A549 (cell line): ENCODE measurements around the gene IQSEC3. TPM values are rescaled to one million over a fixed set of nuclear protein-coding genes. Genes with fewer than 3 reads are reported as not detected.

Source experiments
- ATAC-seq, 2 experiments: fragments of 200-7000 bp in 1 of 2; fragments of >200 bp in 1 of 2; cut with Nextera tagmentation in 1 of 2; cut with Tn5 transposase in 1 of 2; 3 replicates each; pipeline versions ENCODE4 v1.8.0 to v1.9.1; 2018 to 2020; ENCODE audit warnings: mild to moderate bottlenecking in 1 of 2, moderate library complexity in 1 of 2
- CTCF ChIA-PET: fragments of 300-600 bp; sonication (Branson Sonifier 250); formaldehyde crosslinking; extraction: SDS; loops from one replicate; lab custom pipeline; 2021; ENCODE audit warnings: antibody characterized with exemption, inconsistent platforms; lab: Yijun Ruan, JAX
- POLR2A ChIA-PET: fragments of 350-600 bp; formaldehyde crosslinking; extraction: SDS; loops from one replicate; lab custom pipeline; 2021; ENCODE audit warnings: antibody characterized with exemption, inconsistent platforms; lab: Yijun Ruan, JAX
- DNase-seq, 2 experiments: peaks; one replicate each; pipeline versions ENCODE4 v3.0.0 to v3.0.0-alpha.2; 2011 to 2016; ENCODE audit warnings: low read depth in 1 of 2, low spot score in 1 of 2
- FAIRE-seq: peaks from 2 replicates; lab custom pipeline; 2011; peaks lifted over from hg19 to GRCh38; lab: Jason Lieb, UNC
- H3K27ac ChIP-seq, 2 experiments: fragments of >200 bp; sonication (Bioruptor Twin); formaldehyde crosslinking; 3 replicates each; pipeline ENCODE4 v1.5.1; 2016 to 2017
- H3K4me1 ChIP-seq: fragments of >200 bp; sonication (Bioruptor Twin); formaldehyde crosslinking; 3 replicates; pipeline ENCODE4 v1.6.1; 2016
- H3K4me2 ChIP-seq: fragments of >200 bp; sonication (Bioruptor Twin); formaldehyde crosslinking; 3 replicates; pipeline ENCODE4 v1.6.1; 2016
- H3K4me3 ChIP-seq: fragments of >200 bp; sonication (Bioruptor Twin); formaldehyde crosslinking; 3 replicates; pipeline ENCODE4 v1.5.1; 2016
- H3K9me3 ChIP-seq: fragments of >200 bp; sonication (Bioruptor Twin); formaldehyde crosslinking; 3 replicates; pipeline ENCODE4 v1.6.1; 2016
- ATOH8 ChIP-seq: fragments of 250-450 bp; sonication (Bioruptor Pico); IDR thresholded peaks from 2 replicates; pipeline ENCODE4 v1.5.0; 2020; ENCODE audit warnings: low read depth, mild to moderate bottlenecking, moderate library complexity
- BHLHE40 ChIP-seq: IDR thresholded peaks from 2 replicates; pipeline ENCODE4 v1.6.1; 2012; ENCODE audit warnings: low read depth, low read length, inconsistent platforms
- EHF ChIP-seq: fragments of 250-450 bp; sonication (Bioruptor Pico); IDR thresholded peaks from 2 replicates; pipeline ENCODE4 v1.5.0; 2020; ENCODE audit warnings: mild to moderate bottlenecking
- EHMT2 ChIP-seq: fragments of 200-600 bp; sonication (generic); IDR thresholded peaks from 2 replicates; pipeline ENCODE4 v1.6.1; 2016; ENCODE audit warnings: antibody characterized with exemption, low read depth, mild to moderate bottlenecking, moderate library complexity
- EP300 ChIP-seq, 2 experiments: fragments of >200 bp; sonication (Bioruptor Twin); formaldehyde crosslinking; IDR thresholded peaks; 2 replicates in 1 of 2; 3 replicates in 1 of 2; pipeline ENCODE4 v1.6.1; 2016 to 2017
- ESRRA ChIP-seq: fragments of 150-350 bp; IDR thresholded peaks from 2 replicates; pipeline ENCODE4 v1.6.1; 2014; ENCODE audit warnings: mild to moderate bottlenecking, low read length, borderline replicate concordance
- FOXS1 ChIP-seq: fragments of 250-450 bp; sonication (Bioruptor Pico); IDR thresholded peaks from 2 replicates; pipeline ENCODE4 v1.5.0; 2020; ENCODE audit warnings: mild to moderate bottlenecking, moderate library complexity
- HEYL ChIP-seq: fragments of 250-450 bp; sonication (Bioruptor Pico); IDR thresholded peaks from 2 replicates; pipeline ENCODE4 v1.8.0; 2021; ENCODE audit warnings: mild to moderate bottlenecking, moderate library complexity
- HMGXB4 ChIP-seq: fragments of 250-450 bp; sonication (Bioruptor Pico); IDR thresholded peaks from 2 replicates; pipeline ENCODE4 v1.5.0; 2021; ENCODE audit warnings: mild to moderate bottlenecking, moderate library complexity, borderline replicate concordance
- HOXA7 ChIP-seq: fragments of 250-450 bp; sonication (Bioruptor Pico); IDR thresholded peaks from 2 replicates; pipeline ENCODE4 v1.5.0; 2020; ENCODE audit warnings: mild to moderate bottlenecking, moderate library complexity
- MAFK ChIP-seq: fragments of 450-650 bp; IDR thresholded peaks from 2 replicates; pipeline ENCODE4 v1.6.1; 2014; ENCODE audit not compliant: partially characterized antibody
- MAZ ChIP-seq: fragments of 150-350 bp; IDR thresholded peaks from 2 replicates; pipeline ENCODE4 v1.6.1; 2014; ENCODE audit warnings: antibody characterized with exemption, low read depth, low read length, borderline replicate concordance
- MYC ChIP-seq: IDR thresholded peaks from 2 replicates; pipeline ENCODE4 v1.6.1; 2012; ENCODE audit warnings: mild to moderate bottlenecking, inconsistent platforms, low read length, improper control_type of control experiment, borderline replicate concordance
- POLR2A ChIP-seq: IDR thresholded peaks from 2 replicates; pipeline ENCODE4 v1.6.1; 2012; ENCODE audit warnings: mild to moderate bottlenecking, low read length
- RFX5 ChIP-seq: fragments of 450-650 bp; IDR thresholded peaks from 2 replicates; pipeline ENCODE4 v1.7.1; 2014; ENCODE audit warnings: antibody characterized with exemption, mild to moderate bottlenecking, moderate library complexity
- RNF2 ChIP-seq: fragments of 200-600 bp; sonication (generic); IDR thresholded peaks from 2 replicates; pipeline ENCODE4 v1.6.1; 2016; ENCODE audit warnings: low read depth, mild to moderate bottlenecking, antibody characterized with exemption, moderate library complexity, borderline replicate concordance
- SREBF2 ChIP-seq: fragments of 450-650 bp; IDR thresholded peaks from 2 replicates; pipeline ENCODE4 v1.6.1; 2014; ENCODE audit warnings: mild to moderate bottlenecking, moderate library complexity
- USF2 ChIP-seq: fragments of 450-650 bp; IDR thresholded peaks from 2 replicates; pipeline ENCODE4 v1.6.1; 2014; ENCODE audit warnings: antibody characterized with exemption
- ZC3H11A ChIP-seq: fragments of 450-650 bp; IDR thresholded peaks from 2 replicates; pipeline ENCODE4 v1.6.1; 2014; ENCODE audit warnings: antibody characterized with exemption, mild to moderate bottlenecking
- ZFP36 ChIP-seq: fragments of 450-650 bp; IDR thresholded peaks from 2 replicates; pipeline ENCODE4 v1.6.1; 2014; ENCODE audit warnings: borderline replicate concordance; ENCODE audit not compliant: partially characterized antibody
- WGBS: methylation state at CpG from one replicate; pipeline ENCODE4 v1.1.6; 2017; ENCODE audit errors: missing lambda C conversion rate; 5-methylcytosine and 5-hydroxymethylcytosine counted together
- polyA plus RNA-seq, 4 experiments: library from polyadenylated mRNA; depleted of rRNA in 3 of 4; stranded (reverse); fragments of >200 nt; fragmentation: RNase III in 1 of 4; extraction: RNeasy Plus Mini Kit Qiagen cat#74134 plus additional on column Dnase treatment in 1 of 4; gene quantifications; 2 replicates in 3 of 4; 3 replicates in 1 of 4; pipeline ENCODE4 v1.2.3, GENCODE V29; 2011 to 2017
- TF ChIP-seq, protein P1 (sequence below): fragments of >200 bp; sonication (Bioruptor Twin); formaldehyde crosslinking; IDR thresholded peaks from 2 replicates; pipeline ENCODE4 v1.6.1; 2016

Gene IQSEC3
- polyA plus RNA-seq, 2 of the 4 experiments (the other 2 are of a cell fraction): not detected

GRCh38 chr12:196436-196835 lies 129.9 kb downstream of the IQSEC3 start:
- no peak overlapping the region for H3K4me3 ChIP-seq
- no peaks in the 10 kb centered on the region for H3K9me3 ChIP-seq
- CTCF ChIA-PET: no interaction called here
- no peak for FAIRE-seq
- ATAC-seq: no peak
- TF ChIP-seq EHMT2: no peak
- no peak for TF ChIP-seq EP300 (IDR thresholded peaks at IDR 0.05)
- TF ChIP-seq MAZ: no peak
- TF ChIP-seq FOXS1 (CRISPR knock-in tag): no peak
- TF ChIP-seq MAFK: no peak
- no peak for TF ChIP-seq EHF (CRISPR knock-in tag)
- no peak for TF ChIP-seq ZC3H11A
- TF ChIP-seq HOXA7 (CRISPR knock-in tag): no peak
- TF ChIP-seq ESRRA: no peak
- TF ChIP-seq, protein P1, sequence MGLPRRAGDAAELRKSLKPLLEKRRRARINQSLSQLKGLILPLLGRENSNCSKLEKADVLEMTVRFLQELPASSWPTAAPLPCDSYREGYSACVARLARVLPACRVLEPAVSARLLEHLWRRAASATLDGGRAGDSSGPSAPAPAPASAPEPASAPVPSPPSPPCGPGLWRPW: no peak
- TF ChIP-seq RFX5: no peak
- TF ChIP-seq HEYL (CRISPR knock-in tag): no peak
- TF ChIP-seq BHLHE40: no peak
- TF ChIP-seq ZFP36: no peak
- TF ChIP-seq HMGXB4 (CRISPR knock-in tag): no peak
- no peak for TF ChIP-seq ATOH8 (CRISPR knock-in tag)
- TF ChIP-seq RNF2: no peak
- TF ChIP-seq POLR2A: no peak
- H3K4me2 ChIP-seq: no peak overlapping the region
- POLR2A ChIA-PET: no interaction called here
- DNase-seq: no peak
- 8% methylated on average over 4 of the region's 4 CpGs for WGBS
- peaks cover 7% of the 10 kb centered on the region; the same call in 2 of the 3 replicates for H3K4me1 ChIP-seq
- no peak overlapping the region for H3K27ac ChIP-seq

- 40% methylated on average over 3 of the region's 3 CpGs for WGBS
- DNase-seq (no peak), FAIRE-seq (no peak), ATAC-seq (no peak)
- Histone ChIP-seq H3K4me2 (no peak overlapping the region), H3K4me1 (peaks cover 7% of the 10 kb centered on the region; the same call in 2 of the 3 replicates), H3K27ac (no peak overlapping the region), H3K4me3 (no peak overlapping the region), H3K9me3 (no peaks in the 10 kb centered on the region)
- TF ChIP-seq SREBF2 (no peak), HEYL (CRISPR knock-in tag) (no peak), USF2 (no peak), RNF2 (no peak), MYC (no peak), ESRRA (no peak), ATOH8 (CRISPR knock-in tag) (no peak)
- CTCF ChIA-PET: interaction anchor here (4.3 kb wide), 1 partner anchor 7 kb away, joined by 26 read pairs; no protein-coding TSS in a partner anchor
- POLR2A ChIA-PET: no interaction called here
Measured at GRCh38 chr12:197347-197746, 130.8 kb downstream of the IQSEC3 start.
